ENCODE measurements around the gene BIN1. TPM values are rescaled to one million over a fixed set of nuclear protein-coding genes. Genes with fewer than 3 reads are reported as not detected.
A peak's percentile ranks its signal among the peaks of the same experiment; 100 is the strongest.

Gene BIN1
- total and polyA plus RNA-seq, 2 donors = 37.9 to 47.2 TPM

GRCh38 chr2:127137741-127138140 is 30.8 kb upstream of the BIN1 start:
- no peaks in the 10 kb centered on the region for H3K4me1 ChIP-seq (ENCODE audit: control insufficient read depth in 2 of 2, insufficient read depth in 2 of 2, low read length in 2 of 2)
- no peak for DNase-seq (ENCODE audit: low read depth in 6 of 9, low spot score in 9 of 9)
- no peak overlapping the region for H3K4me3 ChIP-seq (ENCODE audit: low read length in 2 of 2)
- no peaks in the 10 kb centered on the region for H3K27me3 ChIP-seq (ENCODE audit: control insufficient read depth in 2 of 2, insufficient read depth in 1 of 2, low read length in 1 of 2)
- WGBS = 97% methylated on average over 15 of the region's 15 CpGs
- no peaks in the 10 kb centered on the region for H3K36me3 ChIP-seq (ENCODE audit: control insufficient read depth in 2 of 2, insufficient read depth in 2 of 2, low read length in 1 of 2)
- no peaks in the 10 kb centered on the region for H3K9me3 ChIP-seq (ENCODE audit: control insufficient read depth in 2 of 2, insufficient read depth in 1 of 2, low read length in 1 of 2)
- no peak overlapping the region for H3K27ac ChIP-seq (ENCODE audit: low read depth in 1 of 2, low read length in 1 of 2)

DNA sequence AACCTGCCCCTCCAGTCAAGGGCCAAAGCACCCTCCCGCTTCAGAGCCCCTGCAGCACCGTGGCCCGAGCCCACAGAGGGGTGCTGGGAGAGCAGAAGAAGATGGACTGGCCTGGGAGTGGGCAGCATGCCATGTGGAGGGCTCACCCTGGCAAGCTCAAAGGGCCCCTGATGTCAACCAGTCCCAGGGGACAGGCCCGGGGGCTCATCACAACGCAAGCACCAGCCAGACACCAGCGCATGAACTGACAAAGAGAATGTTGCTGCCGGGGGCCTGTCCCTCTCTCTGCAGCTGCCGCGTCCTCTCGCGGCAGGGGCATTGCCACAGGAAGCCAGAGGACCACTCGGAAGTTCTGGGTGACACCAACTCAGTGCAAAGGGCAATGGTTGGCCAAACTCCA is 30.3 kb upstream of the BIN1 start:
- WGBS = 97% methylated on average over 12 of the region's 12 CpGs

DNA sequence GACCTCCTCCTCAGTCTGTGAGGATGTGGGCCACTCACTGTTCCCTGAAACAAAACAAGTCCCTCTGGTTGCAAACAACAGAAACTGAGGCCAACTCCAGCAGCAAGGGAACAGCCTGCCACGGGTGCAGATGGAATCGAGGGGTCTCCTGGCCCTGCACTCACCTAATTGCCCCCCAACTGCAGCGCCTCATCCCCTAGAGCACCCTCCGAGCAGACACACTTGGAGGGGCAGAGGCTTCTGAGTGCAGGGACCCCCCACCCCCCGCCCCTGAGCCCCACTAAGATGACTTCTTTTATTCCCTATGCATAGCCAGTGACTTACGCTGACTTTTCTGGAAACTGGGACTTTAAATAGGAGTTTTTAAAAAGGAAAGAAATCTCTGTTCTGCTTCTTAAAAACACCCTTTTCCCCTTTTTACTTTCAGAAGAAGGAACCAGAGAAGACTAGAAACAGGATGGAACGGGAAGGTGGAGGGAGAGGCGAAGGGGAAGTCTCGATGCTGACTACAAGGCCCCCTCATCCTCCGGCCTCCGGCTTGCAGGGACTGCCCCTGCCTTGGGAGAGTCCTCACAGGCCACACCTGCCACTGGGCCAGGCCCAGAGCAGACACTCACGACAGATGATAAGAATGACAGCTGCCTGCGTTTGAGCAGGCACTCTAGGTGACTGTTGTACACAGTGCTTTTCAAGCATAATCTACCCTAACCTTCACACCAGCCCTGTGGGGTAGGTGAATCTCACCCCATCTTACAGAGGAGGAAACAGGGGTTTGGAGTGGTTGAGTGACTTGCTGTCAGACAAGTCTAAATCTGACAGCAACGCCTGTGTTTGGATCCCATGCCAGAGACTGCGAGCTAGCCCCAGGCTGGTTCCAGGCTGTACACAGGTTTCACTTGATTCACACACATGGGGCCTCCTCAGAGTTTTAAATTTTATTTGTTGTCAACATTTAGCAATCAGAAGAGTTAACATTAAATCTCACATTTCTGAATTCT is 28.2 kb upstream of the BIN1 start:
- Histone ChIP-seq H3K27me3 (ENCODE audit: control insufficient read depth in 2 of 2, insufficient read depth in 1 of 2, low read length in 1 of 2) (no peaks in the 10 kb centered on the region), H3K27ac (ENCODE audit: low read depth in 1 of 2, low read length in 1 of 2) (no peak overlapping the region), H3K4me3 (ENCODE audit: low read length in 2 of 2) (no peak overlapping the region), H3K9me3 (ENCODE audit: control insufficient read depth in 2 of 2, insufficient read depth in 1 of 2, low read length in 1 of 2) (no peaks in the 10 kb centered on the region), H3K36me3 (ENCODE audit: control insufficient read depth in 2 of 2, insufficient read depth in 2 of 2, low read length in 1 of 2) (no peaks in the 10 kb centered on the region), H3K4me1 (ENCODE audit: control insufficient read depth in 2 of 2, insufficient read depth in 2 of 2, low read length in 2 of 2) (no peaks in the 10 kb centered on the region)
- 67% methylated on average over 15 of the region's 15 CpGs for WGBS
- no peak for DNase-seq (ENCODE audit: low read depth in 6 of 9, low spot score in 9 of 9)

More for the DNA sequence above, 30.3 kb upstream of the BIN1 start:
- no peaks in the 10 kb centered on the region for H3K36me3 ChIP-seq (ENCODE audit: control insufficient read depth in 2 of 2, insufficient read depth in 2 of 2, low read length in 1 of 2)
- no peaks in the 10 kb centered on the region for H3K9me3 ChIP-seq (ENCODE audit: control insufficient read depth in 2 of 2, insufficient read depth in 1 of 2, low read length in 1 of 2)
- no peaks in the 10 kb centered on the region for H3K4me1 ChIP-seq (ENCODE audit: control insufficient read depth in 2 of 2, insufficient read depth in 2 of 2, low read length in 2 of 2)
- no peak for DNase-seq (ENCODE audit: low read depth in 6 of 9, low spot score in 9 of 9)
- no peaks in the 10 kb centered on the region for H3K27me3 ChIP-seq (ENCODE audit: control insufficient read depth in 2 of 2, insufficient read depth in 1 of 2, low read length in 1 of 2)
- H3K27ac ChIP-seq (ENCODE audit: low read depth in 1 of 2, low read length in 1 of 2) = no peak overlapping the region
- no peak overlapping the region for H3K4me3 ChIP-seq (ENCODE audit: low read length in 2 of 2)

DNA sequence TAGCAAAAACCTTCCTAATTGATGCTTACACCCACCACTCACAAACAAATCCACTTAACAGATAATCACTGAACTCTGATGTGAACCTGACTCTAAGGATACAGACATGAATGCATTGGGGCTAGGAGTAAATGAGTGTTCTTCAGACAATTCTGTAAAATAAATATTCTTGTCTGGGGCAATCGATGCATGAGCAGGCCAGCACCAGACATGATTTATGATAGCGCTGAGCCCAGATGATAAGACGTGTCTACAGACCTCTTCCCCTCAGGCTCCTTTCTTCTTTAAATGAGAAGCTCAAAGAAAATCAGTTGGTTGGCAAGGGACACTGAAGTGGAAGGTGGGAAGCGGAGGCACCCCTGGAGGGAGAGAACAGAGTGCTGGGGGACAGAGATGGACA is 27.3 kb upstream of the BIN1 start:
- no peak overlapping the region for H3K4me3 ChIP-seq (ENCODE audit: low read length in 2 of 2)
- 92% methylated on average over 4 of the region's 4 CpGs for WGBS
- H3K27me3 ChIP-seq (ENCODE audit: control insufficient read depth in 2 of 2, insufficient read depth in 1 of 2, low read length in 1 of 2) = no peaks in the 10 kb centered on the region
- no peaks in the 10 kb centered on the region for H3K4me1 ChIP-seq (ENCODE audit: control insufficient read depth in 2 of 2, insufficient read depth in 2 of 2, low read length in 2 of 2)
- no peak overlapping the region for H3K27ac ChIP-seq (ENCODE audit: low read depth in 1 of 2, low read length in 1 of 2)
- H3K9me3 ChIP-seq (ENCODE audit: control insufficient read depth in 2 of 2, insufficient read depth in 1 of 2, low read length in 1 of 2) = no peaks in the 10 kb centered on the region
- DNase-seq (ENCODE audit: low read depth in 6 of 9, low spot score in 9 of 9) = no peak
- H3K36me3 ChIP-seq (ENCODE audit: control insufficient read depth in 2 of 2, insufficient read depth in 2 of 2, low read length in 1 of 2) = no peaks in the 10 kb centered on the region

GRCh38 chr2:127133793-127134192 is 26.8 kb upstream of the BIN1 start:
- DNase-seq (ENCODE audit: low read depth in 6 of 9, low spot score in 9 of 9) = no peak
- no peaks in the 10 kb centered on the region for H3K36me3 ChIP-seq (ENCODE audit: control insufficient read depth in 2 of 2, insufficient read depth in 2 of 2, low read length in 1 of 2)
- WGBS = 94% methylated on average over 2 of the region's 2 CpGs
- no peaks in the 10 kb centered on the region for H3K4me1 ChIP-seq (ENCODE audit: control insufficient read depth in 2 of 2, insufficient read depth in 2 of 2, low read length in 2 of 2)
- no peak overlapping the region for H3K4me3 ChIP-seq (ENCODE audit: low read length in 2 of 2)
- H3K9me3 ChIP-seq (ENCODE audit: control insufficient read depth in 2 of 2, insufficient read depth in 1 of 2, low read length in 1 of 2) = no peaks in the 10 kb centered on the region
- H3K27ac ChIP-seq (ENCODE audit: low read depth in 1 of 2, low read length in 1 of 2) = no peak overlapping the region
- H3K27me3 ChIP-seq (ENCODE audit: control insufficient read depth in 2 of 2, insufficient read depth in 1 of 2, low read length in 1 of 2) = no peaks in the 10 kb centered on the region

DNA sequence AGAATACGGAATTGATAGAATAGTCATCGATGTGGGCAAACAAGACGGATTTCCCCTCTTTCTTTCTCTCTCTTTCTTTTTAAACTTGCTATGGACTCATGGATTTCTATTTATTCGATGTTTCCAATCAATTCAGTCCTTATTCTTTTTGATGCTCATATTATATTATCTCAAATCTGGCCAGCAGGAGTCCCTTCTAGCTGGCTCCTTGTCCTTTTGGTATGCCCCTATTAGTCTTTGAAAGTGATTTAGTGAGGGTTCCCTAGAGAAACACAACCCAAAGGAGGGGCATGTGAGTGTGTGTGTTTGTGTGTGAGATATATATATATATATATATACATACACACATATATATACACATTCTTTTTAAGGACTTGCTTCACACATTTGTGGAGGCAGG is 23.5 kb upstream of the BIN1 start:
- Histone ChIP-seq H3K9me3 (ENCODE audit: control insufficient read depth in 2 of 2, insufficient read depth in 1 of 2, low read length in 1 of 2) (no peaks in the 10 kb centered on the region), H3K4me1 (ENCODE audit: control insufficient read depth in 2 of 2, insufficient read depth in 2 of 2, low read length in 2 of 2) (peaks cover 0 to 4% of the 10 kb centered on the region in 2 donors), H3K27ac (ENCODE audit: low read depth in 1 of 2, low read length in 1 of 2) (no peak overlapping the region), H3K27me3 (ENCODE audit: control insufficient read depth in 2 of 2, insufficient read depth in 1 of 2, low read length in 1 of 2) (no peaks in the 10 kb centered on the region), H3K36me3 (ENCODE audit: control insufficient read depth in 2 of 2, insufficient read depth in 2 of 2, low read length in 1 of 2) (no peaks in the 10 kb centered on the region), H3K4me3 (ENCODE audit: low read length in 2 of 2) (no peak overlapping the region)
- WGBS = 97% methylated on average over 4 of the region's 4 CpGs
- no peak for DNase-seq (ENCODE audit: low read depth in 6 of 9, low spot score in 9 of 9)

- Histone ChIP-seq H3K9me3 (ENCODE audit: control insufficient read depth in 2 of 2, insufficient read depth in 1 of 2, low read length in 1 of 2) (no peaks in the 10 kb centered on the region), H3K4me3 (ENCODE audit: low read length in 2 of 2) (no peak overlapping the region), H3K27me3 (ENCODE audit: control insufficient read depth in 2 of 2, insufficient read depth in 1 of 2, low read length in 1 of 2) (no peaks in the 10 kb centered on the region), H3K27ac (ENCODE audit: low read depth in 1 of 2, low read length in 1 of 2) (no peak overlapping the region), H3K4me1 (ENCODE audit: control insufficient read depth in 2 of 2, insufficient read depth in 2 of 2, low read length in 2 of 2) (peaks cover 0 to 4% of the 10 kb centered on the region in 2 donors), H3K36me3 (ENCODE audit: control insufficient read depth in 2 of 2, insufficient read depth in 2 of 2, low read length in 1 of 2) (no peaks in the 10 kb centered on the region)
- WGBS = 90% methylated on average over 11 of the region's 11 CpGs
- DNase-seq (ENCODE audit: low read depth in 6 of 9, low spot score in 9 of 9) = no peak
These were observed 23.0 kb upstream of the BIN1 start for GRCh38 chr2:127129937-127130336.

GRCh38 chr2:127128445-127128904 is 21.5 kb upstream of the BIN1 start:
- 71% methylated on average over 8 of the region's 8 CpGs for WGBS
- peaks cover 0 to 4% of the 10 kb centered on the region in 2 donors for H3K4me1 ChIP-seq (ENCODE audit: control insufficient read depth in 2 of 2, insufficient read depth in 2 of 2, low read length in 2 of 2)
- H3K27ac ChIP-seq (ENCODE audit: low read depth in 1 of 2, low read length in 1 of 2) = no peak overlapping the region
- H3K9me3 ChIP-seq (ENCODE audit: control insufficient read depth in 2 of 2, insufficient read depth in 1 of 2, low read length in 1 of 2) = peaks cover 0 to 6% of the 10 kb centered on the region in 2 donors
- H3K27me3 ChIP-seq (ENCODE audit: control insufficient read depth in 2 of 2, insufficient read depth in 1 of 2, low read length in 1 of 2) = no peaks in the 10 kb centered on the region
- H3K4me3 ChIP-seq (ENCODE audit: low read length in 2 of 2) = no peak overlapping the region
- DNase-seq (ENCODE audit: low read depth in 6 of 9, low spot score in 9 of 9) = peak in 2 of 9 donors; percentile 9 to 33
- H3K36me3 ChIP-seq (ENCODE audit: control insufficient read depth in 2 of 2, insufficient read depth in 2 of 2, low read length in 1 of 2) = no peaks in the 10 kb centered on the region

GRCh38 chr2:127125821-127126220 is 18.9 kb upstream of the BIN1 start:
- Histone ChIP-seq H3K9me3 (ENCODE audit: control insufficient read depth in 2 of 2, insufficient read depth in 1 of 2, low read length in 1 of 2) (peaks cover 0 to 24% of the 10 kb centered on the region in 2 donors), H3K36me3 (ENCODE audit: control insufficient read depth in 2 of 2, insufficient read depth in 2 of 2, low read length in 1 of 2) (no peaks in the 10 kb centered on the region), H3K4me1 (ENCODE audit: control insufficient read depth in 2 of 2, insufficient read depth in 2 of 2, low read length in 2 of 2) (peaks cover 0 to 4% of the 10 kb centered on the region in 2 donors), H3K4me3 (ENCODE audit: low read length in 2 of 2) (no peak overlapping the region), H3K27me3 (ENCODE audit: control insufficient read depth in 2 of 2, insufficient read depth in 1 of 2, low read length in 1 of 2) (no peaks in the 10 kb centered on the region), H3K27ac (ENCODE audit: low read depth in 1 of 2, low read length in 1 of 2) (no peak overlapping the region)
- no peak for DNase-seq (ENCODE audit: low read depth in 6 of 9, low spot score in 9 of 9)
- WGBS = 98% methylated on average over 1 of the region's 1 CpG

Measured in thymus (tissue), 11 donors.